Breast epithelium (tissue), 3 donors: Measurements from ENCODE around the gene CYBC1.

Experiments
- CTCF ChIP-seq, 3 donors: fragments of 450-650 bp; IDR thresholded peaks; one replicate each; pipeline ENCODE4 v1.5.1; 2016 to 2017; ENCODE audit warnings: antibody characterized with exemption in 3 of 3, mild to moderate bottlenecking in 3 of 3, moderate library complexity in 3 of 3
- POLR2A ChIP-seq: fragments of 450-650 bp; IDR thresholded peaks from one replicate; pipeline ENCODE4 v1.6.1; 2016; ENCODE audit warnings: antibody characterized with exemption, mild to moderate bottlenecking, moderate library complexity
- POLR2AphosphoS5 ChIP-seq, 3 donors: sonication (generic); formaldehyde crosslinking; IDR thresholded peaks; one replicate each; pipeline ENCODE4 v1.6.1; 2017; ENCODE audit warnings: antibody characterized with exemption in 3 of 3

- TF ChIP-seq POLR2AphosphoS5 (IDR thresholded peaks at IDR 0.05) (no peak), POLR2A (no peak), CTCF (IDR thresholded peaks at IDR 0.05) (no peak)
Observed at GRCh38 chr17:82461827-82462524, 11.4 kb upstream of the CYBC1 start.
